K562 (cell line): ENCODE measurements around the gene WDR64.

Source experiments
- ARNT ChIP-seq, 2 experiments: fragments of 450-650 bp; IDR thresholded peaks; 2 replicates each; pipeline ENCODE4 v1.6.1; 2016; ENCODE audit warnings: mild to moderate bottlenecking in 1 of 2
- CUX1 ChIP-seq: fragments of 200-800 bp; sonication (Bioruptor generic); IDR thresholded peaks from 2 replicates; pipeline ENCODE4 v1.6.1; 2016; ENCODE audit warnings: missing genetic modification characterization, missing compliant biosample characterization
- KDM4B ChIP-seq, 2 experiments: fragments of 450-650 bp in 1 of 2; sonication (generic) in 1 of 2; IDR thresholded peaks; 2 replicates each; pipeline ENCODE4 v1.6.1; 2016 to 2017; ENCODE audit warnings: borderline replicate concordance in 2 of 2, antibody characterized with exemption in 1 of 2, low read depth in 1 of 2, mild to moderate bottlenecking in 1 of 2
- MAX ChIP-seq: sonication (generic); formaldehyde crosslinking; IDR thresholded peaks from 2 replicates; pipeline ENCODE4 v1.9.0; 2022; ENCODE audit warnings: mild to moderate bottlenecking, missing genetic modification reagents
- MLLT1 ChIP-seq, 2 experiments: fragments of 450-650 bp; IDR thresholded peaks; 2 replicates each; pipeline ENCODE4 v1.6.1; 2016
- ZNF121 ChIP-seq: sonication (generic); formaldehyde crosslinking; conservative IDR thresholded peaks from 2 replicates; pipeline ENCODE4 v1.8.0; 2022; ENCODE audit warnings: missing genetic modification reagents
- ZNF512 ChIP-seq: IDR thresholded peaks from 2 replicates; pipeline ENCODE4 v1.6.1; 2016; ENCODE audit warnings: missing genetic modification characterization, missing compliant biosample characterization
- ZZZ3 ChIP-seq: fragments of 450-650 bp; IDR thresholded peaks from 2 replicates; pipeline ENCODE4 v1.6.1; 2016; ENCODE audit warnings: antibody characterized with exemption, mild to moderate bottlenecking, moderate library complexity

GRCh38 chr1:241678536-241678935 is 26.5 kb downstream of the WDR64 start:
- TF ChIP-seq MAX (CRISPR knock-in tag) (no peak), MLLT1 (IDR thresholded peaks at IDR 0.05) (no peak), CUX1 (no peak), ZZZ3 (no peak), ZNF512 (no peak), ZNF121 (no peak), ARNT (IDR thresholded peaks at IDR 0.05) (no peak), KDM4B (IDR thresholded peaks at IDR 0.05; ENCODE audit: borderline replicate concordance in 2 of 2, low read depth in 1 of 2) (no peak)
